HepG2 (cell line): Measurements from ENCODE around the gene OTUD1. TPM values are rescaled to one million over a fixed set of nuclear protein-coding genes. Genes with fewer than 3 reads are reported as not detected.

Experiments used
- ATAC-seq: fragments of 200-7000 bp; cut with Tn5 transposase; 3 replicates; pipeline ENCODE4 v1.9.1; 2020; ENCODE audit warnings: mild to moderate bottlenecking, moderate library complexity
- BruUV-seq: library from RNA; stranded (reverse); fragments of 400-500 nt; replicated peaks from 2 replicates; lab custom pipeline; 2021; lab: Mats Ljungman, UMichigan
- CTCF ChIA-PET: fragments of 300-600 bp; formaldehyde crosslinking; extraction: SDS; loops from one replicate; lab custom pipeline; 2021; ENCODE audit warnings: low total read pairs, inconsistent platforms, low intra/inter-chr PET ratio; lab: Yijun Ruan, JAX
- POLR2A ChIA-PET: fragments of 350-600 bp; sonication (Branson Sonifier 250); formaldehyde crosslinking; loops from one replicate; lab custom pipeline; 2020; ENCODE audit warnings: antibody characterized with exemption, inconsistent platforms; lab: Yijun Ruan, JAX
- DNase-seq: peaks from one replicate; pipeline ENCODE4 v3.0.0-alpha.2; 2015; ENCODE audit warnings: low spot score
- FAIRE-seq: peaks from 3 replicates; lab custom pipeline; 2011; peaks lifted over from hg19 to GRCh38; lab: Jason Lieb, UNC
- H2AFZ ChIP-seq: one replicate; pipeline ENCODE4 v1.6.1; 2011; ENCODE audit warnings: low read length, inconsistent platforms
- H3K27ac ChIP-seq: fragments of 300-600 bp; 3 replicates; pipeline ENCODE4 v1.8.0; 2011; ENCODE audit warnings: mixed run types, mild to moderate bottlenecking, mixed read lengths, low read length, inconsistent platforms; ENCODE audit not compliant: insufficient read depth; ENCODE audit errors: extremely low read length
- H3K27me3 ChIP-seq, 2 experiments: fragments of 200-600 bp in 1 of 2; 2 replicates in 1 of 2; 3 replicates in 1 of 2; pipeline versions ENCODE4 v1.6.0 to v1.8.0; 2011; ENCODE audit warnings: low read length in 2 of 2, mild to moderate bottlenecking in 2 of 2, moderate library complexity in 2 of 2, inconsistent platforms in 1 of 2; ENCODE audit not compliant: insufficient read depth in 2 of 2, control insufficient read depth in 1 of 2
- H3K36me3 ChIP-seq, 2 experiments: fragments of 200-600 bp in 1 of 2; replicated peaks in 1 of 2; 2 replicates in 1 of 2; 3 replicates in 1 of 2; pipeline versions ENCODE4 v1.5.1 to v1.8.0; 2011; ENCODE audit warnings: low read length in 2 of 2, inconsistent platforms in 1 of 2; ENCODE audit not compliant: insufficient read depth in 2 of 2, control insufficient read depth in 1 of 2
- H3K4me1 ChIP-seq: 2 replicates; pipeline ENCODE4 v1.5.1; 2012; ENCODE audit warnings: low read length, inconsistent platforms; ENCODE audit not compliant: insufficient read depth
- H3K4me2 ChIP-seq: 2 replicates; pipeline ENCODE4 v1.6.0; 2011; ENCODE audit warnings: low read depth, low read length, inconsistent platforms
- H3K4me3 ChIP-seq, 3 experiments: fragments of 200-600 bp in 1 of 3; sonication (generic), shearing (Covaris generic) in 1 of 3; replicated peaks in 1 of 3; 2 replicates each; pipeline ENCODE4 v1.5.1; 2011 to 2016; ENCODE audit warnings: low read length in 3 of 3, inconsistent platforms in 2 of 3, low read depth in 2 of 3, mild to moderate bottlenecking in 2 of 3, control low read depth in 1 of 3, mixed read lengths in 1 of 3; ENCODE audit not compliant: insufficient read depth in 1 of 3
- H3K79me2 ChIP-seq: one replicate; pipeline ENCODE4 v1.6.1; 2011; ENCODE audit warnings: low read length, inconsistent platforms; ENCODE audit not compliant: insufficient read depth
- H3K9ac ChIP-seq: 2 replicates; pipeline ENCODE4 v1.6.0; 2011; ENCODE audit warnings: mild to moderate bottlenecking, low read depth, low read length, inconsistent platforms; ENCODE audit not compliant: insufficient read depth
- H3K9me3 ChIP-seq: 2 replicates; pipeline ENCODE4 v1.5.1; 2012; ENCODE audit warnings: mild to moderate bottlenecking, low read length
- H4K20me1 ChIP-seq: 2 replicates; pipeline ENCODE4 v1.6.0; 2011; ENCODE audit warnings: inconsistent platforms, mild to moderate bottlenecking, low read length, moderate library complexity; ENCODE audit not compliant: insufficient read depth
- DR1 ChIP-seq: sonication (generic); formaldehyde crosslinking; IDR thresholded peaks from 2 replicates; pipeline ENCODE4 v1.8.0; 2021; ENCODE audit warnings: mild to moderate bottlenecking, missing genetic modification reagents, inconsistent platforms
- EHMT2 ChIP-seq: fragments of 200-600 bp; sonication (generic); IDR thresholded peaks from 2 replicates; pipeline ENCODE4 v1.7.0; 2017; ENCODE audit warnings: antibody characterized with exemption, low read depth, low read length, borderline replicate concordance
- FOXO1 ChIP-seq: sonication (generic); formaldehyde crosslinking; IDR thresholded peaks from 2 replicates; pipeline ENCODE4 v1.4.0; 2020; ENCODE audit warnings: missing genetic modification reagents
- HNF4A ChIP-seq: sonication (generic); formaldehyde crosslinking; IDR thresholded peaks from 2 replicates; pipeline ENCODE4 v1.4.0; 2020; ENCODE audit warnings: missing genetic modification reagents
- HNRNPUL1 ChIP-seq: fragments of 200-400 bp; formaldehyde crosslinking; IDR thresholded peaks from 2 replicates; pipeline ENCODE4 v1.6.1; 2017; ENCODE audit warnings: low read depth, mild to moderate bottlenecking, low read length, moderate library complexity
- JUNB ChIP-seq: sonication (generic); formaldehyde crosslinking; IDR thresholded peaks from 2 replicates; pipeline ENCODE4 v1.8.0; 2022; ENCODE audit warnings: missing genetic modification reagents, mild to moderate bottlenecking, borderline replicate concordance
- LCORL ChIP-seq, 2 experiments: fragments of 450-650 bp in 1 of 2; sonication (generic) in 1 of 2; formaldehyde crosslinking in 1 of 2; IDR thresholded peaks; 2 replicates each; pipeline versions ENCODE4 v1.5.0 to v1.6.1; 2017 to 2020; ENCODE audit warnings: antibody characterized with exemption in 1 of 2, missing genetic modification reagents in 1 of 2
- RFX3 ChIP-seq: IDR thresholded peaks from 2 replicates; pipeline ENCODE4 v1.6.1; 2016; ENCODE audit warnings: missing biosample characterization, missing genetic modification reagents
- ZBTB39 ChIP-seq: sonication (generic); formaldehyde crosslinking; IDR thresholded peaks from 2 replicates; pipeline ENCODE4 v1.5.0; 2020; ENCODE audit warnings: missing genetic modification reagents
- ZFX ChIP-seq: sonication (generic); formaldehyde crosslinking; IDR thresholded peaks from 2 replicates; pipeline ENCODE4 v1.4.0; 2020; ENCODE audit warnings: mild to moderate bottlenecking, low read depth, missing genetic modification reagents, moderate library complexity
- ZNF24 ChIP-seq: fragments of 450-650 bp; IDR thresholded peaks from 2 replicates; pipeline ENCODE4 v1.6.1; 2017; ENCODE audit warnings: antibody characterized with exemption, mild to moderate bottlenecking
- ZNF256 ChIP-seq: sonication (generic); formaldehyde crosslinking; conservative IDR thresholded peaks from 2 replicates; pipeline ENCODE4 v1.4.0; 2020; ENCODE audit warnings: missing genetic modification reagents
- ZNF350 ChIP-seq: sonication (generic); formaldehyde crosslinking; IDR thresholded peaks from 2 replicates; pipeline ENCODE4 v1.4.0; 2020; ENCODE audit warnings: mild to moderate bottlenecking, low read depth, missing genetic modification reagents, borderline replicate concordance
- ZNF432 ChIP-seq: sonication (generic); formaldehyde crosslinking; IDR thresholded peaks from 2 replicates; pipeline ENCODE4 v1.5.0; 2020; ENCODE audit warnings: missing genetic modification reagents, mild to moderate bottlenecking, borderline replicate concordance
- ZNF652 ChIP-seq: IDR thresholded peaks from 2 replicates; pipeline ENCODE4 v1.6.1; 2016; ENCODE audit warnings: low read depth, borderline replicate concordance
- ZZZ3 ChIP-seq: sonication (generic); formaldehyde crosslinking; IDR thresholded peaks from 2 replicates; pipeline ENCODE4 v1.4.0; 2020; ENCODE audit warnings: missing genetic modification reagents, mild to moderate bottlenecking, borderline replicate concordance
- WGBS: methylation state at CpG from one replicate; pipeline ENCODE4 v1.1.6; 2017; ENCODE audit warnings: low lambda C conversion rate; 5-methylcytosine and 5-hydroxymethylcytosine counted together
- in situ Hi-C: cut with HindIII; loops from 2 replicates; pipeline ENCODE4 v1.10.0; 2017; ENCODE audit warnings: low pct_unique_long_range_greater_than_20kb; ENCODE audit not compliant: extremely low pct_ligation_motif_present
- intact Hi-C: fragments of 100-400 bp; cut with micrococcal nuclease; formaldehyde crosslinking; loops from one replicate; pipeline ENCODE4 v1.10.0; 2022; ENCODE audit not compliant: unreplicated experiment
- polyA plus RNA-seq, 8 experiments: library from polyadenylated mRNA; depleted of rRNA in 3 of 8; stranded (reverse) in 7 of 8; unstranded in 1 of 8; fragments of >200 nt; fragmentation: Illumina TruSeq in 4 of 8; extraction: Trizol in 4 of 8; gene quantifications; 2 replicates each; pipeline versions ENCODE4 v1.2.1 to v1.2.3, GENCODE V29; 2011 to 2016; ENCODE audit warnings: low read depth in 4 of 8, missing spikeins in 1 of 8, mixed read lengths in 1 of 8; ENCODE audit not compliant: insufficient read depth in 1 of 8
- total RNA-seq, 5 experiments: library from RNA; depleted of rRNA; stranded (reverse); fragments of >200 nt; fragmentation: Illumina TruSeq; extraction: Trizol; gene quantifications; 2 replicates each; pipeline ENCODE4 v1.2.3, GENCODE V29; 2016; ENCODE audit warnings: low read depth in 1 of 5
- TF ChIP-seq, protein P1 (sequence below): sonication (generic); formaldehyde crosslinking; IDR thresholded peaks from 2 replicates; pipeline ENCODE4 v1.4.0; 2020; ENCODE audit warnings: missing genetic modification reagents, borderline replicate concordance
- TF ChIP-seq, protein P2 (sequence below): sonication (generic); formaldehyde crosslinking; IDR thresholded peaks from 2 replicates; pipeline ENCODE4 v1.4.0; 2020; ENCODE audit warnings: missing genetic modification reagents
- TF ChIP-seq, protein P3 (sequence below): sonication (generic); formaldehyde crosslinking; conservative IDR thresholded peaks from 2 replicates; pipeline ENCODE4 v1.8.1; 2023; ENCODE audit warnings: missing genetic modification reagents

OTUD1 gene
- total and polyA plus RNA-seq, 2 of the 13 experiments (the other 11 are each of a cell fraction or from before 2014, with no cell fraction given): 1.2 to 1.4 TPM

- Histone ChIP-seq H3K36me3 (no peaks in the 10 kb centered on the region), H4K20me1 (no peaks in the 10 kb centered on the region), H3K27ac (no peak overlapping the region), H3K9me3 (no peaks in the 10 kb centered on the region), H3K27me3 (no peaks in the 10 kb centered on the region; a peak in 1 of 5 replicates), H3K4me1 (0 out of 2 replicates have a peak, but pooled peaks cover 7% of the 10 kb centered on the region), H3K4me3 (no peak overlapping the region), H3K79me2 (no peaks in the 10 kb centered on the region), H2AFZ (no peak overlapping the region), H3K9ac (no peak overlapping the region), H3K4me2 (no peak overlapping the region)
- in situ Hi-C loops (no loop called here), intact Hi-C loops (no loop called here)
- ChIA-PET CTCF (no interaction called here), POLR2A (no interaction called here)
- ATAC-seq (no peak), DNase-seq (no peak), FAIRE-seq (no peak)
- whole genome bisulfite sequencing: 3% methylated on average over 2 of the region's 2 CpGs
- TF ChIP-seq JUNB: no peak
- no peak for TF ChIP-seq HNRNPUL1
- TF ChIP-seq ZNF652 (CRISPR knock-in tag): no peak
- no peak for TF ChIP-seq HNF4A (CRISPR knock-in tag)
- no peak for TF ChIP-seq ZNF256 (CRISPR knock-in tag)
- TF ChIP-seq, protein P1, sequence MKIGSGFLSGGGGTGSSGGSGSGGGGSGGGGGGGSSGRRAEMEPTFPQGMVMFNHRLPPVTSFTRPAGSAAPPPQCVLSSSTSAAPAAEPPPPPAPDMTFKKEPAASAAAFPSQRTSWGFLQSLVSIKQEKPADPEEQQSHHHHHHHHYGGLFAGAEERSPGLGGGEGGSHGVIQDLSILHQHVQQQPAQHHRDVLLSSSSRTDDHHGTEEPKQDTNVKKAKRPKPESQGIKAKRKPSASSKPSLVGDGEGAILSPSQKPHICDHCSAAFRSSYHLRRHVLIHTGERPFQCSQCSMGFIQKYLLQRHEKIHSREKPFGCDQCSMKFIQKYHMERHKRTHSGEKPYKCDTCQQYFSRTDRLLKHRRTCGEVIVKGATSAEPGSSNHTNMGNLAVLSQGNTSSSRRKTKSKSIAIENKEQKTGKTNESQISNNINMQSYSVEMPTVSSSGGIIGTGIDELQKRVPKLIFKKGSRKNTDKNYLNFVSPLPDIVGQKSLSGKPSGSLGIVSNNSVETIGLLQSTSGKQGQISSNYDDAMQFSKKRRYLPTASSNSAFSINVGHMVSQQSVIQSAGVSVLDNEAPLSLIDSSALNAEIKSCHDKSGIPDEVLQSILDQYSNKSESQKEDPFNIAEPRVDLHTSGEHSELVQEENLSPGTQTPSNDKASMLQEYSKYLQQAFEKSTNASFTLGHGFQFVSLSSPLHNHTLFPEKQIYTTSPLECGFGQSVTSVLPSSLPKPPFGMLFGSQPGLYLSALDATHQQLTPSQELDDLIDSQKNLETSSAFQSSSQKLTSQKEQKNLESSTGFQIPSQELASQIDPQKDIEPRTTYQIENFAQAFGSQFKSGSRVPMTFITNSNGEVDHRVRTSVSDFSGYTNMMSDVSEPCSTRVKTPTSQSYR (CRISPR knock-in tag): no peak
- no peak for TF ChIP-seq RFX3 (CRISPR knock-in tag)
- TF ChIP-seq, protein P2, sequence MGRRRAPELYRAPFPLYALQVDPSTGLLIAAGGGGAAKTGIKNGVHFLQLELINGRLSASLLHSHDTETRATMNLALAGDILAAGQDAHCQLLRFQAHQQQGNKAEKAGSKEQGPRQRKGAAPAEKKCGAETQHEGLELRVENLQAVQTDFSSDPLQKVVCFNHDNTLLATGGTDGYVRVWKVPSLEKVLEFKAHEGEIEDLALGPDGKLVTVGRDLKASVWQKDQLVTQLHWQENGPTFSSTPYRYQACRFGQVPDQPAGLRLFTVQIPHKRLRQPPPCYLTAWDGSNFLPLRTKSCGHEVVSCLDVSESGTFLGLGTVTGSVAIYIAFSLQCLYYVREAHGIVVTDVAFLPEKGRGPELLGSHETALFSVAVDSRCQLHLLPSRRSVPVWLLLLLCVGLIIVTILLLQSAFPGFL (CRISPR knock-in tag): no peak
- no peak for TF ChIP-seq ZNF432
- TF ChIP-seq ZNF24: no peak
- TF ChIP-seq, protein P3, sequence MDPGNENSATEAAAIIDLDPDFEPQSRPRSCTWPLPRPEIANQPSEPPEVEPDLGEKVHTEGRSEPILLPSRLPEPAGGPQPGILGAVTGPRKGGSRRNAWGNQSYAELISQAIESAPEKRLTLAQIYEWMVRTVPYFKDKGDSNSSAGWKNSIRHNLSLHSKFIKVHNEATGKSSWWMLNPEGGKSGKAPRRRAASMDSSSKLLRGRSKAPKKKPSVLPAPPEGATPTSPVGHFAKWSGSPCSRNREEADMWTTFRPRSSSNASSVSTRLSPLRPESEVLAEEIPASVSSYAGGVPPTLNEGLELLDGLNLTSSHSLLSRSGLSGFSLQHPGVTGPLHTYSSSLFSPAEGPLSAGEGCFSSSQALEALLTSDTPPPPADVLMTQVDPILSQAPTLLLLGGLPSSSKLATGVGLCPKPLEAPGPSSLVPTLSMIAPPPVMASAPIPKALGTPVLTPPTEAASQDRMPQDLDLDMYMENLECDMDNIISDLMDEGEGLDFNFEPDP (CRISPR knock-in tag): no peak
- no peak for TF ChIP-seq ZBTB39 (CRISPR knock-in tag)
- no peak for TF ChIP-seq FOXO1
- no peak for TF ChIP-seq DR1 (CRISPR knock-in tag)
- no peak for TF ChIP-seq ZZZ3 (CRISPR knock-in tag)
- no peak for TF ChIP-seq EHMT2
- TF ChIP-seq ZFX (CRISPR knock-in tag): no peak
- TF ChIP-seq ZNF350 (CRISPR knock-in tag): no peak
- TF ChIP-seq LCORL (IDR thresholded peaks at IDR 0.05): no peak
- no peak for TF ChIP-seq LCORL (CRISPR knock-in tag; IDR thresholded peaks at IDR 0.05)
- BruUV-seq: no TSS peak
Measured at GRCh38 chr10:23396695-23397094, 42.2 kb upstream of the OTUD1 start.
